Colon (tissue), 2 donors: ENCODE measurements around the gene MAK.
"Not testable (repeated sequence)": the region's sequence is repeated elsewhere in the genome, so short reads cannot be mapped to it uniquely, and the experiment has no call there.

ENCODE experiments used
- FAIRE-seq: peaks from 2 replicates; lab custom pipeline; 2012; peaks lifted over from hg19 to GRCh38; lab: Jason Lieb, UNC
- donor health status: control.
- donor health status: control.

MAK gene, protein sequence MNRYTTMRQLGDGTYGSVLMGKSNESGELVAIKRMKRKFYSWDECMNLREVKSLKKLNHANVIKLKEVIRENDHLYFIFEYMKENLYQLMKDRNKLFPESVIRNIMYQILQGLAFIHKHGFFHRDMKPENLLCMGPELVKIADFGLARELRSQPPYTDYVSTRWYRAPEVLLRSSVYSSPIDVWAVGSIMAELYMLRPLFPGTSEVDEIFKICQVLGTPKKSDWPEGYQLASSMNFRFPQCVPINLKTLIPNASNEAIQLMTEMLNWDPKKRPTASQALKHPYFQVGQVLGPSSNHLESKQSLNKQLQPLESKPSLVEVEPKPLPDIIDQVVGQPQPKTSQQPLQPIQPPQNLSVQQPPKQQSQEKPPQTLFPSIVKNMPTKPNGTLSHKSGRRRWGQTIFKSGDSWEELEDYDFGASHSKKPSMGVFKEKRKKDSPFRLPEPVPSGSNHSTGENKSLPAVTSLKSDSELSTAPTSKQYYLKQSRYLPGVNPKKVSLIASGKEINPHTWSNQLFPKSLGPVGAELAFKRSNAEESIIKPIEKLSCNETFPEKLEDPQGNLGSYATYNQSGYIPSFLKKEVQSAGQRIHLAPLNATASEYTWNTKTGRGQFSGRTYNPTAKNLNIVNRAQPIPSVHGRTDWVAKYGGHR

DNA sequence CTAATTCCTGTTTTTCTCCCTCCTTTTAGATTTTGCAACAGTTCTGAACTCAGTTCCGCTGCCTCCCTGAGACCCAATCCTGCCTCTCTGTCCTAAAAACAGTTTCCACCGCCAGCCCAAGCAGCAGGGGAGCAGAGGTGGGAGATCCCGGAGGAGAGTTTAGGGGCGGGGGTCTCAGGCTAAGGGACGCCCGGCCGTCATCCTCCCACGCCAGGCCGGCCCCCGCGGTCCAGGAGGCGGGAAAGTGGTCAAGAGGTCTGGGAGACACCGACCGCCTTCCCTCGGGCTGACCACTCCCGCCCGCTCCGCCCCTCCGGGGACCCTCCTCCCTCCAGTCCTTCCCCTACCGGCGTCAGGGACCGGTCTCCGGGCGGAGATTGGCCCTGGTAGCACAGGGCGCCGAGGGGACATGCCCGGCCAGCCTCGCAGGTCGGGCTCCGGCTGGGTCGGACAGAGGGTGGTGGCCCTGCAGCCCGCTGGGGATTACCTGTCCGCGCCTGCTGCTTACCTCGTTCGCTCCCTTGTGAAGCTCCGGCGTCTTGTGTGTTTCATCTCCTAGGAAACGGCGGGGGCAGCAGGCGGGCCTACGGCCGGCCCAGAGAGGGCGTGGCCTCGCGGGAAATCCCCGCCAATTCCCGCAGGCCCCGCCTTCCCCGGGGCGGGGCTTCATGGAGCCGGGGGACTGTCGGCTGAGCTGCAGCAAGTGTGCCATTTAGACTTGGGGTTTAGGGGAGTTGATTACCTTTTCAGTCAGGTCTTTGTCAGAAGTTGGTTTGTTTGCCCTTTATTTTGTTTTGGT, at the start of gene MAK:
MAK (minus strand) TSS at position 545 of the 799 bp plus-strand sequence. CDS start 7,891 bp downstream, outside the sequence.
- peak; percentile 38 for FAIRE-seq

DNA sequence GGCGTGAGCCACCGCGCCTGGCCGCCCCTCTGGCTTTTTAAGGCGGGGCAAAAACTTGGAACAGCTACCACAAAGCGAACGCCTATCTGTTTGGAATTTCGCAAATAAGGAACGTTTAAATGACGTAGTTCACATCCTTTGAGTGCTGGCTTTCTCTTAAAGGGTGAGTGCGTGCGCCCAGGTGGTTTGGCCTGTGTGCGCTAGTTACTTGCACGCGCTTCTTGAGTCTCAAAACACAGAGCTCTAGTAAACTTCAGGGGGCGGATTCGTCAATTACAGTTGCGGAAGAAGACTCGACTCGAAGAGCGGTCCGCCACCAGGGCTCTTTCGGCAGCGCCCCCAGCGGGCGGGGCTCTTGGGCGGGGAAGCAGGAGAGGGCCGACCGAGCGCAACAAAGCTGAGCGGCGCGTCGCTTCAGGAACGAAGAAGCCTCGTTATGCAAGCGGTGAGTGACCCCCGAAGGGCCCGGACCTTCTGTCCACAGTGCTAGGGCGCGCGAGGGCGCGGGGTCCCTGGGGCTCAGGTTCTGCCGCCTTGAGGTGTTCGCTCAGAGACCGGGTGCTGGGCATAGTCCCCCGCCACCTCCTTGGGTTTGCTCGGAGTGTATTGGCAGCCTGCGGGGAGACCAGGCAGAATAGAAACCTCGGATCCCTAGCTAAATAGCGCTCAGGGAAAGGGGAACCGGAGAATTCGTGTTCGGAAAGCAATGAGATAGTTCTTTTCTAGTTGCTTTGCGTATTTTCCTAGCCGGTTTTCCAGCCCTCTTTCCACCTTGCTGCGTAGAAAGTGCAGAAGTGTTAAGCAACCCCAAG, 48.6 kb upstream of the MAK start, which contains the start of gene SYCP2L:
SYCP2L (plus strand) TSS at position 362 of the 812 bp plus-strand sequence; CDS start at position 437, 75 bp downstream.
- no peak for FAIRE-seq

DNA sequence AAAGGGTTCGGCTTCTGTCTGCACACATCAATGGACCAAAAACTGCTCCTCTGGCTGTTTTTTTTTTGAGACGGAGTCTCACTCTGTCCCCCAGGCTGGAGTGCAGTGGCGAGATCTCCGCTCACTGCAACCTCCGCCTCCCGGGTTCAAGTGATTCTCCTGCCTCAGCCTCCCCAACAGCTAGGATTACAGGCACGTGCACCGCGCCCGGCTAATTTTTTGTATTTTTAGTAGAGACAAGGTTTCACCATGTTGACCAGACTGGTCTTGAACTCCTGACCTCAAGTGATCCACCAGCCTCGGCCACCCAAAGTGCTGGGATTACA, 48.0 kb upstream of the MAK start:
- FAIRE-seq = not testable (repeated sequence)

DNA sequence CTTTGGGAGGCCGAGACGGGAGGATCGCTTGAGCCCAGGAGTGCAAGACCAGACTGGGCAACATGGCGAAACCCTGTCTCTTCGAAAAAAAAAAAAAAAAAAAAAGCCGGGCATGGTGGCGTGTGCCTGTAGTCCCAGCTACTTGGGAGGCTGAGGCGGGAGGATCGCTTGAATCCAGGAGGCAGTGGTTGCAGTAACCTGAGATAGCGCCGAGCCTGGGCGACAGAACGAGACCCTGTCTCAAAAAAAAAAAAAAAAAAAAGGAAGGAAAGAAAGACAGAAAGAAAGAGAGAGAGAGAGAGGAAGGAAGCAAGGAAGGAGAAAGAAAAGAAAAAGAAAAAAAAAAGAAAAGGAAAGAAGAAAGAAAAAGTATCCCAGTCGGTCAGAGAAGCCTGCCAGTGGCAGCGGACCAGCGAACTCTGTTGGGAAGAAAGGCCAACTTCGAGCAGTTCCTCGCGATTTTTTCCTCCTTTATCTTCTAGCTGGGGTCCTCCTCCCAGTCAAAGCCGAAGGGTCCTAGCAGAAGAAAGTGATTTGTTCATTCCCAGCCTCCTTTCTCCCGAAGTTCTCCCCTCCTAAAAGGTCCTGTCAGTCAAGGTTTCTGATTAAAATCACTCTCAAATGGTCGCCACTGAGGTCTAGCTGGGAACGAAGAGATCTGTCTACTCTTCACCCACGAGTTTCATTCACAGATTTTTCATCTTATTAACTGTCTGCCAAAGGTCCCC, 46.1 kb upstream of the MAK start:
- no peak for FAIRE-seq

DNA sequence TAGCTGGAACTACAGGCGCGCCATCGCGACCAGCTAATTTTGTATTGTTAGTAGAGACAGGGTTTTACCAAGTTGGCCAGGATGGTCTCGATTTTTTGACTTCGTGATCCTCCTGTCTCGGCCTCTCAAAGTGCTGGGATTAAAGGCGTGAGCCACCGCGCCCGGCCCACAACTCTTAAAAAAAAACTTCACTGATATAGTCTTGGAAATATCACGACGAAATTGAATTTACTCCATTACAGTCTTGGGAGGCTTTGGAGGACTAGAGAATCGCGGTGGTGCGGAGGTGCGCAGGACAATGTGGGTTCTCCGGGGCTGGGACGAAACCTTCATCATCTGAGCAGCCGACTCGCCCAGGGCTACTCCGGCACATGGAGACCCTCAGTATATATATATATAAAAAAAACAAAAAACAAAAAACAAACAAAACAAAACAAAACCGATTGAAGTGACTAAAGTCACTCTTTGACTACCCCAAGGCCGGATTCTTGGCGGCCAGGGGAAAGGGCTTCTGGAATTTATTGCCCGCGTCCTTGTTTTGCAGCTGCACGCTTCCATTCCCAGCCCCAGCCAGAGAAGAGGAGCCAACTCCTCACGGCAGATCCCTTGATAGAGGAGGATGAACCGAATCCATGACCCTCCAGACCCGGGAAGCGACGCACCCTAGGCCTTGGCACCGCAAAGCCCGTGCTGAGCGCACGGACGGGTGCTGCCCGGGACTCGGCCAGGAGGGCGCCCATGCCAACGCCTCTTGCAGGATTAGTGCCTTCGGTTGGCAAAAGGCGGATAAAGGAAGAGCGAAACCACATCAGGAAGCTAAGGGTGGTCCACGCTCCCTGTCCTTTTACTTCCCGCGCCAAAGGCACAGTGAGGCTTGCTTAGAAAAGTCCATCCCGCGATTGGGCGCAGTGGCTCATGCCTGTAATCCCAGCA, 45.2 kb upstream of the MAK start:
- no peak for FAIRE-seq

DNA sequence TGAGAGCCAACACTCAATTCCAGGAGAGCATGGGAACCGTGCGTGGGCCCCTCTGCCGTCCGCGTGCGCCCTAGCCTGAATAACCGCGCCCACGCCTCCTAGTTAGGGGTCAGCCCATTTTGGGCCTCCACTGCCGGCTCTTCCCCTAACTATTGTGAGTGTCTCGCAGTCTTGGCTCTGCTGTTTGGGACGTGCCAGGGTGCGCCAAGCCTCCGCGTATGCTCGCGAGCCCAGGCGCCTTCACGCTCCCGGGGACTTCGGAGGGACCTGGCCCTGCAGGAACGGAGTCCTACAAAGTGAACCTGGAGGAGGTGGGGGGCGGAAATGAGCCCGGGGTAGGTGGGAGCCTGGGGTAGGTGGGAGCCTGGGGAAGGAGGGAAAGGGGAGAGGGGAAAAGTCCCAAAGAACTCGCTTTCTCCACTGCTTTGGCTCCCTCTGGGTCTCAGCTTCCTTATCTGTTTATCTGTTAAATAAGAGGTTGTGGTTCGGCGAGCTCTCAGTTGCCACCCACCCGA, 44.4 kb upstream of the MAK start:
- FAIRE-seq = no peak

DNA sequence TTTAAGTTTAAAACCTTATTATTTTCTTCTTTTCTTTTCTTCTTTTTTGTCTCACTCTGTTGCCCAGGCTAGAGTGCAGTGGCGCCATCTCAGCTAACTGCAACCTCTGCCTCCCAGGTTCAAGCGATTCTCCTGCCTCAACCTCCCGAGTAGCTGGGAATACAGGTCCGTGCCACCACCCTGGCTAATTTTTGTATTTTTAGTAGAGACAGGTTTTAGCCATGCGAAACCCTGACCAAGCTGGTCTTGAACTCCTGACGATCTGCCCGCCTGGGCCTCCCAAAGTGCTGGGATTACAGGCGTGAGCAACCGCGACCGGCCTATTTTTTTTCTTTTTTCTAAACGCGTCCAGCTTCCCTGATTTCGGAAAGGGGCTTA, 43.9 kb upstream of the MAK start:
- not testable (repeated sequence) for FAIRE-seq

DNA sequence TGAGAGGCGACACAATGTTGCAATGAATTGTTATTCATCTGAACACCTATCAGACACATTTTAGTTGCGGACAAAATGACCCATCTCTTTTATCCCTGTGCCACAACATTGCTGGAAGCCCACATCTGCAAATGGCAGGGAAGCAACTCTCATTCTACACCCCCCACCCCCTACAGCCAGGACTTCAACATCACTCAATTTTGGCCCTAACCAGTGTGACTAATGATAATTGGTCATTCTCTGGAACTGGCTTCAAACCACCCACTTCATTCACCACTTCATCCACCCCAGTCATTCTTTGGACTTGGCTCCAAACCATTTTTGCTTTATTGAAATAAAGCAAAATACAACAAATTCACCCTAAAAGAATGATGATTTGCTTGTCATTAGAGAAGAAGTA, 42.0 kb upstream of the MAK start:
- no peak for FAIRE-seq

DNA sequence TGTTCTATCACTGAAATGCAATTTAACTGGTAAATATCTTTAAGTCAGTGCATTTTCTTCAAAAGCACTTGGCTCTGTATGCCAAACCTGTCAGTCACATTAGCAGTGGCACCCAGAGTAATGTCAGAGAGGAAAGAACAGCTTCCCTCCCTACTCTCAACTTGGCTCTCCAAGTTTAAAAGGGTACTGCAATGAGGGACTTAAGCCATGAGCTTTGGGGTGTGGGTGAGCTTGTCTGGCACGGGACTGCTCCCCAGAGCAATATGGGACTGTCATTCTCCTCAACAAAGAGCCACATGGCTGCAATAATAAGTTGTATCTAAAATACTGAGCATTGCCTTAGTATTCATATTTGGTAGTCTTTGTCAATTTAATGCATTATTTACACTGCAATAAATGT, 39.5 kb upstream of the MAK start:
- FAIRE-seq = no peak

DNA sequence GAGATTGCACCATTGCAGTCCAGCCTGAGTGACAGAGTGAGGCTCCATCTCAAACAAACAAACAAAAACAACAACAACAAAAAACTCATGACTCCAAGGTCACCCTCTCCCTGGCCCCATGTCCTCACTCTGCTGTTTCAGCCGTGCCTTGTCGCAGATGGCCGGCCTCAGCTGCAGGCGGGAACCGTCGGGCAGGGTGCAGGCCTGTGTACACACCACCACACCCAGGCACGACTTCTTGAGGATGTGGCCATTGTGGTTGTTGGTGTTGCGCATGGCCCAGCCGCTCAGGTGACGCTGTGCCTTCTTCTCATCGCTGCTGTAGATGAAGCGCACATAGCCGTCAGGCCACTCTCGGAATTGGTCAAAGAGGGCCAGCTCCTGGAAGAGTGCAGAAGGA, 38.7 kb upstream of the MAK start:
- no peak for FAIRE-seq

DNA sequence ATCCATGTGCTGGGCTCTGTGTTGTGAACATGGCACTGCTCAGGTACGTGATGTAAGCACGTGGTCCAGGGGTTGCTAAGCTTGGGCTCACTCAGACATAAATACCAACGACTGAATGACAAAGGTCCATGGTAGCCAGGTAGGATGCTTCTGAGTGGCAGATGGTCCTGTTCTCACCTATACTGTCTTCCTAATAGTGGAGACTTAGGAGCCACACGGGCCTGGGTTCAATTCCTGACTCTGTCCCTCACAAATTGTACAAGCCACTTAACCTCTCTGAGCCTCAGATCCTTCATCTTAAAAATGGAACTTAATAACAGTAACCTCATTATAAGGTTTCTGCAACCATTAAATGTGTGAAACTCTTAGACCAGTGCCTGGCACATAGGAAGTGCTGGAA, 36.7 kb upstream of the MAK start:
- FAIRE-seq = no peak

DNA sequence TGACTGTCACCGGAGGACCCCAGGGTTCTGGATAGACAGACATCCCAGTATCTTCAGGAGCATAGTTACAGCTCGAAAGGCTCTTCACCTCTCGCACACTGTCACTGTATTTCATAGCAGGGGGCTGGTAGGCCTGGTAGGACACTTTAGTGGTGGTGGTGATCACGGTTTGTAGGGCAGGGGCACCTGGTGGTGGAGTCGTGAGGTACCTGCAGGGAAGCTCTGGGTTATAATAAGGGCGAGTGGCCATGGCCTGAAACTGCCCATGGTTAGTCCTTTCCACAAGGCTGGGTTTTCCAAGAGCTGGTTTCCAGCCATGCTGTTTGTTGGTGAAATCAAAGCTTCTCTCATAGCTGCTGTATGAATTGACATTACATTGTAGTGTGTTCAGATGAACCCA, 35.9 kb upstream of the MAK start:
- no peak for FAIRE-seq

DNA sequence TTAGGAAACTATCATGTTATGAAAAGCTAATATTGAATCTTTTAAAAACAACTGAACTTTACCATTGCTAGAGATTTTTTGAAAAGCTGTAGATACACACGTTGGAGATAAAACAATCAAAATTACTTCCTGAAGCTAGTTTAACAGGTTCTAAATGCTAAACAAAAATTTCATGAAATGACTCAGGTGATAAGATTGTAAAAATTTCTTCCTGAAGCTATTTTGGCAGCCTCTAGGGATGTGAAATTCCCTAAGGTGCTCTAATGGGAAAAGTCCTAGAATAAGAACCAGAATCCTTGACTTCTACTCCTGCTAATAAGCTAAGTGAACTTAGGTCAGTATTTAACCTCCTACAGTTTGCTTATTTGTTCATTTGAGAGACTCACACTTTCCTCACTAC, 35.0 kb upstream of the MAK start:
- FAIRE-seq = no peak

DNA sequence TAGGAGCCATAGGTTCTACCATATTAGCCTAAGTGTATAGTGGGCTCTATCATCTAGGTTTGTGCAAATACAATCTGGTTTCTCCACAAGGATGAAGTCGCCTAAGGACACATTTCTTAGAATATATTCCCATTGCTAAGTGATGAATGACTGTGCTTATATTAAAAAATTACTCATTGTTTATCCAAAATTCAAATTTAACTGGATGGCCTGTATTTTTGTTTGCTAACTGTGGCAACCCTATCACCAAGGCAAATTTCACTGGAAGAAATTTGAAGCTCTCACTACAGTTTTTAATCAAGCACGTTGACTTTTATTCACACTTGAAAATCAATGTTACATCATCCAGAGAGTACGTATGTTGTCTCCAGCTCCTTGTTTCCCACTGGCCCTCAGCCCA, 29.6 kb upstream of the MAK start:
- no peak for FAIRE-seq

DNA sequence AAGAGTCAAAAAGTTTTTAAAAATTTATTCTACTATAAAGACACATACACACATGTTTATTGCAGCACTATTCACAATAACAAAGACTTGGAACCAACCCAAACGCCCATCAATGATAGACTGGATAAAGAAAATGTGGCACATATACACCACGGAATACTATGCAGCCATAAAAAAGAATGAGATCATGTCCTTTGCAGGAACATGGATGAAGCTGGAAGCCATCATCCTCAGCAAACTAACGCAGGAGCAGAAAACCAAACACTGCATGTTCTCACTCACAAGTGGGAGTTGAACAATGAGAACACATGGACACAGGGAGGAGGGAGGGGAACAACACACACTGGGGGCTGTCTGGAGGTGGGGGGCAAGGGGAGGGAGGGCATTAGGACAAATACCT, 28.4 kb upstream of the MAK start:
- not testable (repeated sequence) for FAIRE-seq

DNA sequence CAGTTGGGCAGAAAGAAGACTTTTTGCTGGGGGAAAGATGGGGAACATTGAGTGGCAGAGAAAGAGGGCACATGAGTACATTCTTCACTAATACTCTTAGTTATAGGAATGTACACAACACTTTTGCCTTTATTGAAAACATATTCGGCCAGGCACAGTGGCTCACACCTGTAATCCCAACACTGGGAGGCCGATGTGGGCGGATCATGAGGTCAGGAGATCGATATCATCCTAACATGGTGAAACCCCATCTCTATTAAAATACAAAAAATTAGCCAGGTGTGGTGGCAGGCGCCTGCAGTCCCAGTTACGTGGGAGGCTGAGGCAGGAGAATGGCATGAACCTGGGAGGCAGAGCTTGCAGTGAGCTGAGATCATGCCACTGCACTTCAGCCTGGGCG, 24.7 kb upstream of the MAK start:
- FAIRE-seq = not testable (repeated sequence)

DNA sequence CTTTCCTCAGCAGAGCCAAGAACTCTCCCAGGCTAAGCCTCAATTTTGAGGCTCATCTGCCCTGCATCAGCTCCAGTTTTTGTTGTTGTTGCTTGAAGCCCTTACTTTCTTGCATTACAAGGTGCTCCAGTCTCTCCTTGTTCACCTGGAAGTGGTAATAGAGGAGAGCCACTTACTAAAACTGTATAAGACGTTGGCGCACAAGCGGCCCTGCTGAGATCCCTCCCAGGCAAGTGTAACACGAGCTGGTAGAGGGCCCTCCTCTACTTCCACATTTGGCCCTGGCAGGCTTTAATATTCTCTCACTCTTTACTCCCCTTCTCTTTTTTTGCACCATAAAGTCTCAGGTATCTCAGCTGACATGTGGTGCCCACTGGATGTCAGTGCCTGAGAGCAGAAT, 24.0 kb upstream of the MAK start:
- FAIRE-seq = no peak

DNA sequence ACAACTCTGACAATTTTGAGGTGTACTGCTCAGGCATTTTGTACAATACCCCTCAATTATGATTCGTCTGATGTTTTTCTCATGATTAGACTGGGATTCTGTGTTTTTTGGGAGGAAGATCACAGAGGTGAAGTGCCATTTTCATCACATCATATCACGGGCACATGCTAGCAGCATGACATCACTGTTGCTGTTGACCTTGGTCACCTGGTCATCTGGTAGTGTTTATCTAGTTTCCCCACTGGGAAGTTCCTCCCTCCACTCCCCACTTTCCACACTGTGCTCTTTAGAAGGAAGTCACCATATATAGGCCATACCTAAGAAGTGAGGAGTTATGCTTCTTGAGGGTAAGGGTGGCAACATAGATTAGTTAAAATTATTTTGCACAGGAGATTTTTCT, 22.7 kb upstream of the MAK start:
- no peak for FAIRE-seq

DNA sequence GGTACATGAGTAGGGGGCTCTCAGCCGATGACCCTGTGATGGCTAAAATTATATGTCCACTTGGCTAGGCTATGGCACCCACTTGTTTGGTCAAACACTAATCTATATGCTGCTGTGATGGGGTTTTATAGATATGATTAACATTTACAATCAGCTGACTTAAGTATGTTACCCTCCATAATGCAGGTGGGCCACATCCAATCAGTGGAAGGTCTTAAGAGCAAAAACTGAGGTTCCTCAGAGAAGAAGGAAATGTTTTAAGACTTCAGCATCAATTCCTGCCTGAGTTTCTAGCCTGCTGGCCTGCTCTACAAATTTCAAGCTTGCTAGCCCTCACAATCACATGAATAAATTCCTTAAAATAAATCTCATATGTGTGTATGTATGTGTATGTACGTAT, 18.9 kb upstream of the MAK start:
- no peak for FAIRE-seq
